ENCODE measurements around the gene PAQR3. TPM values are rescaled to one million over a fixed set of nuclear protein-coding genes. Genes with fewer than 3 reads are reported as not detected.

Gene PAQR3
- total and polyA plus RNA-seq, 2 experiments from 2014 or later = 15.9 to 36.3 TPM

DNA sequence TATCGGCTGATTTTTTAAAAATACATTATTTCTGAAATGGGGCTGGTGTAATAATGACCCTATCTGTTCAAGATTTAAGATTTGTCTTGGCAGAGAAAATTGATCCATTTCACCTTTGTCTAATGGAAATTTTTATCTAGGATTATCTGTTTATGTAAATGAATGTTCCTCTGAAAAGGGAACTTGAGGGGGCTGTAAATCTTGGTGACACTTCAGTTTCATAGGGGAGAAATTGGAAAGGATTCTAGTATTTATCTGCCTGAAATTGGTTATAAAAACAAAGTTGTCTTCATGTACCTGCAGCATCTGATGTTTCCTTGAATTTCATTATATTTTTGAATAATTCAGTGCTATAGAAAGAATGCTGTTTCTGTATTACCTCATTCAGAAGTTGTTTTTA, 48.4 kb upstream of the PAQR3 start:
- Histone ChIP-seq H2AFZ (no peak overlapping the region), H3K9me2 (ENCODE audit: insufficient read depth) (no peaks in the 10 kb centered on the region), H3K36me3 (ENCODE audit: insufficient read depth) (no peaks in the 10 kb centered on the region), H3F3A (replicated peaks; ENCODE audit: low read depth) (no peaks in the 10 kb centered on the region), H3K27ac (ENCODE audit: low read depth) (no peak overlapping the region), H3K4me3 (no peak overlapping the region), H3K4me2 (no peak overlapping the region), H3K4me1 (ENCODE audit: insufficient read depth) (no peaks in the 10 kb centered on the region), H3K27me3 (ENCODE audit: insufficient read depth) (no peaks in the 10 kb centered on the region), H4K20me1 (replicated peaks; ENCODE audit: insufficient read depth) (no peaks in the 10 kb centered on the region), H3K79me2 (replicated peaks; ENCODE audit: insufficient read depth) (no peaks in the 10 kb centered on the region)
- TF ChIP-seq ZNF114 (CRISPR knock-in tag; IDR thresholded peaks at IDR 0.05) = no peak
- TF ChIP-seq NANOG (IDR thresholded peaks at IDR 0.05; ENCODE audit: borderline replicate concordance) = no peak
- TF ChIP-seq, protein P1, sequence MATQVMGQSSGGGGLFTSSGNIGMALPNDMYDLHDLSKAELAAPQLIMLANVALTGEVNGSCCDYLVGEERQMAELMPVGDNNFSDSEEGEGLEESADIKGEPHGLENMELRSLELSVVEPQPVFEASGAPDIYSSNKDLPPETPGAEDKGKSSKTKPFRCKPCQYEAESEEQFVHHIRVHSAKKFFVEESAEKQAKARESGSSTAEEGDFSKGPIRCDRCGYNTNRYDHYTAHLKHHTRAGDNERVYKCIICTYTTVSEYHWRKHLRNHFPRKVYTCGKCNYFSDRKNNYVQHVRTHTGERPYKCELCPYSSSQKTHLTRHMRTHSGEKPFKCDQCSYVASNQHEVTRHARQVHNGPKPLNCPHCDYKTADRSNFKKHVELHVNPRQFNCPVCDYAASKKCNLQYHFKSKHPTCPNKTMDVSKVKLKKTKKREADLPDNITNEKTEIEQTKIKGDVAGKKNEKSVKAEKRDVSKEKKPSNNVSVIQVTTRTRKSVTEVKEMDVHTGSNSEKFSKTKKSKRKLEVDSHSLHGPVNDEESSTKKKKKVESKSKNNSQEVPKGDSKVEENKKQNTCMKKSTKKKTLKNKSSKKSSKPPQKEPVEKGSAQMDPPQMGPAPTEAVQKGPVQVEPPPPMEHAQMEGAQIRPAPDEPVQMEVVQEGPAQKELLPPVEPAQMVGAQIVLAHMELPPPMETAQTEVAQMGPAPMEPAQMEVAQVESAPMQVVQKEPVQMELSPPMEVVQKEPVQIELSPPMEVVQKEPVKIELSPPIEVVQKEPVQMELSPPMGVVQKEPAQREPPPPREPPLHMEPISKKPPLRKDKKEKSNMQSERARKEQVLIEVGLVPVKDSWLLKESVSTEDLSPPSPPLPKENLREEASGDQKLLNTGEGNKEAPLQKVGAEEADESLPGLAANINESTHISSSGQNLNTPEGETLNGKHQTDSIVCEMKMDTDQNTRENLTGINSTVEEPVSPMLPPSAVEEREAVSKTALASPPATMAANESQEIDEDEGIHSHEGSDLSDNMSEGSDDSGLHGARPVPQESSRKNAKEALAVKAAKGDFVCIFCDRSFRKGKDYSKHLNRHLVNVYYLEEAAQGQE (IDR thresholded peaks at IDR 0.05; ENCODE audit: unreplicated experiment) = no peak
- TF ChIP-seq JUNB (IDR thresholded peaks at IDR 0.05; ENCODE audit: unreplicated experiment) = no peak
- TF ChIP-seq, protein P2, sequence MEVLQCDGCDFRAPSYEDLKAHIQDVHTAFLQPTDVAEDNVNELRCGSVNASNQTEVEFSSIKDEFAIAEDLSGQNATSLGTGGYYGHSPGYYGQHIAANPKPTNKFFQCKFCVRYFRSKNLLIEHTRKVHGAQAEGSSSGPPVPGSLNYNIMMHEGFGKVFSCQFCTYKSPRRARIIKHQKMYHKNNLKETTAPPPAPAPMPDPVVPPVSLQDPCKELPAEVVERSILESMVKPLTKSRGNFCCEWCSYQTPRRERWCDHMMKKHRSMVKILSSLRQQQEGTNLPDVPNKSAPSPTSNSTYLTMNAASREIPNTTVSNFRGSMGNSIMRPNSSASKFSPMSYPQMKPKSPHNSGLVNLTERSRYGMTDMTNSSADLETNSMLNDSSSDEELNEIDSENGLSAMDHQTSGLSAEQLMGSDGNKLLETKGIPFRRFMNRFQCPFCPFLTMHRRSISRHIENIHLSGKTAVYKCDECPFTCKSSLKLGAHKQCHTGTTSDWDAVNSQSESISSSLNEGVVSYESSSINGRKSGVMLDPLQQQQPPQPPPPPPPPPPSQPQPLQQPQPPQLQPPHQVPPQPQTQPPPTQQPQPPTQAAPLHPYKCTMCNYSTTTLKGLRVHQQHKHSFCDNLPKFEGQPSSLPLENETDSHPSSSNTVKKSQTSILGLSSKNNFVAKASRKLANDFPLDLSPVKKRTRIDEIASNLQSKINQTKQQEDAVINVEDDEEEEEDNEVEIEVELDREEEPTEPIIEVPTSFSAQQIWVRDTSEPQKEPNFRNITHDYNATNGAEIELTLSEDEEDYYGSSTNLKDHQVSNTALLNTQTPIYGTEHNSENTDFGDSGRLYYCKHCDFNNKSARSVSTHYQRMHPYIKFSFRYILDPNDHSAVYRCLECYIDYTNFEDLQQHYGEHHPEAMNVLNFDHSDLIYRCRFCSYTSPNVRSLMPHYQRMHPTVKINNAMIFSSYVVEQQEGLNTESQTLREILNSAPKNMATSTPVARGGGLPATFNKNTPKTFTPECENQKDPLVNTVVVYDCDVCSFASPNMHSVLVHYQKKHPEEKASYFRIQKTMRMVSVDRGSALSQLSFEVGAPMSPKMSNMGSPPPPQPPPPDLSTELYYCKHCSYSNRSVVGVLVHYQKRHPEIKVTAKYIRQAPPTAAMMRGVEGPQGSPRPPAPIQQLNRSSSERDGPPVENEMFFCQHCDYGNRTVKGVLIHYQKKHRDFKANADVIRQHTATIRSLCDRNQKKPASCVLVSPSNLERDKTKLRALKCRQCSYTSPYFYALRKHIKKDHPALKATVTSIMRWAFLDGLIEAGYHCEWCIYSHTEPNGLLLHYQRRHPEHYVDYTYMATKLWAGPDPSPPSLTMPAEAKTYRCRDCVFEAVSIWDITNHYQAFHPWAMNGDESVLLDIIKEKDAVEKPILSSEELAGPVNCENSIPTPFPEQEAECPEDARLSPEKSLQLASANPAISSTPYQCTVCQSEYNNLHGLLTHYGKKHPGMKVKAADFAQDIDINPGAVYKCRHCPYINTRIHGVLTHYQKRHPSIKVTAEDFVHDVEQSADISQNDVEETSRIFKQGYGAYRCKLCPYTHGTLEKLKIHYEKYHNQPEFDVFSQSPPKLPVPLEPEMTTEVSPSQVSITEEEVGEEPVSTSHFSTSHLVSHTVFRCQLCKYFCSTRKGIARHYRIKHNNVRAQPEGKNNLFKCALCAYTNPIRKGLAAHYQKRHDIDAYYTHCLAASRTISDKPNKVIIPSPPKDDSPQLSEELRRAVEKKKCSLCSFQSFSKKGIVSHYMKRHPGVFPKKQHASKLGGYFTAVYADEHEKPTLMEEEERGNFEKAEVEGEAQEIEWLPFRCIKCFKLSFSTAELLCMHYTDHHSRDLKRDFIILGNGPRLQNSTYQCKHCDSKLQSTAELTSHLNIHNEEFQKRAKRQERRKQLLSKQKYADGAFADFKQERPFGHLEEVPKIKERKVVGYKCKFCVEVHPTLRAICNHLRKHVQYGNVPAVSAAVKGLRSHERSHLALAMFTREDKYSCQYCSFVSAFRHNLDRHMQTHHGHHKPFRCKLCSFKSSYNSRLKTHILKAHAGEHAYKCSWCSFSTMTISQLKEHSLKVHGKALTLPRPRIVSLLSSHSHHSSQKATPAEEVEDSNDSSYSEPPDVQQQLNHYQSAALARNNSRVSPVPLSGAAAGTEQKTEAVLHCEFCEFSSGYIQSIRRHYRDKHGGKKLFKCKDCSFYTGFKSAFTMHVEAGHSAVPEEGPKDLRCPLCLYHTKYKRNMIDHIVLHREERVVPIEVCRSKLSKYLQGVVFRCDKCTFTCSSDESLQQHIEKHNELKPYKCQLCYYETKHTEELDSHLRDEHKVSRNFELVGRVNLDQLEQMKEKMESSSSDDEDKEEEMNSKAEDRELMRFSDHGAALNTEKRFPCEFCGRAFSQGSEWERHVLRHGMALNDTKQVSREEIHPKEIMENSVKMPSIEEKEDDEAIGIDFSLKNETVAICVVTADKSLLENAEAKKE (CRISPR knock-in tag; IDR thresholded peaks at IDR 0.05) = no peak
- TF ChIP-seq, protein P3, sequence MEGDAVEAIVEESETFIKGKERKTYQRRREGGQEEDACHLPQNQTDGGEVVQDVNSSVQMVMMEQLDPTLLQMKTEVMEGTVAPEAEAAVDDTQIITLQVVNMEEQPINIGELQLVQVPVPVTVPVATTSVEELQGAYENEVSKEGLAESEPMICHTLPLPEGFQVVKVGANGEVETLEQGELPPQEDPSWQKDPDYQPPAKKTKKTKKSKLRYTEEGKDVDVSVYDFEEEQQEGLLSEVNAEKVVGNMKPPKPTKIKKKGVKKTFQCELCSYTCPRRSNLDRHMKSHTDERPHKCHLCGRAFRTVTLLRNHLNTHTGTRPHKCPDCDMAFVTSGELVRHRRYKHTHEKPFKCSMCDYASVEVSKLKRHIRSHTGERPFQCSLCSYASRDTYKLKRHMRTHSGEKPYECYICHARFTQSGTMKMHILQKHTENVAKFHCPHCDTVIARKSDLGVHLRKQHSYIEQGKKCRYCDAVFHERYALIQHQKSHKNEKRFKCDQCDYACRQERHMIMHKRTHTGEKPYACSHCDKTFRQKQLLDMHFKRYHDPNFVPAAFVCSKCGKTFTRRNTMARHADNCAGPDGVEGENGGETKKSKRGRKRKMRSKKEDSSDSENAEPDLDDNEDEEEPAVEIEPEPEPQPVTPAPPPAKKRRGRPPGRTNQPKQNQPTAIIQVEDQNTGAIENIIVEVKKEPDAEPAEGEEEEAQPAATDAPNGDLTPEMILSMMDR (conservative IDR thresholded peaks at IDR 0.05; ENCODE audit: low read depth in 2 of 2) = no peak
- TF ChIP-seq, protein P4, sequence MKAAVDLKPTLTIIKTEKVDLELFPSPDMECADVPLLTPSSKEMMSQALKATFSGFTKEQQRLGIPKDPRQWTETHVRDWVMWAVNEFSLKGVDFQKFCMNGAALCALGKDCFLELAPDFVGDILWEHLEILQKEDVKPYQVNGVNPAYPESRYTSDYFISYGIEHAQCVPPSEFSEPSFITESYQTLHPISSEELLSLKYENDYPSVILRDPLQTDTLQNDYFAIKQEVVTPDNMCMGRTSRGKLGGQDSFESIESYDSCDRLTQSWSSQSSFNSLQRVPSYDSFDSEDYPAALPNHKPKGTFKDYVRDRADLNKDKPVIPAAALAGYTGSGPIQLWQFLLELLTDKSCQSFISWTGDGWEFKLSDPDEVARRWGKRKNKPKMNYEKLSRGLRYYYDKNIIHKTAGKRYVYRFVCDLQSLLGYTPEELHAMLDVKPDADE (IDR thresholded peaks at IDR 0.05) = no peak
- TF ChIP-seq STAT1 (IDR thresholded peaks at IDR 0.05; ENCODE audit: unreplicated experiment) = no peak
- no peak for TF ChIP-seq CREB1 (CRISPR knock-in tag; IDR thresholded peaks at IDR 0.05; ENCODE audit: low read depth)
- TF ChIP-seq ZNF331 (CRISPR knock-in tag; IDR thresholded peaks at IDR 0.05; ENCODE audit: low read depth) = no peak
- no peak for TF ChIP-seq EZH2 (IDR thresholded peaks at IDR 0.05; ENCODE audit: low read depth, unreplicated experiment)
- no peak for TF ChIP-seq EZH2phosphoT487 (IDR thresholded peaks at IDR 0.05; ENCODE audit: unreplicated experiment)
- TF ChIP-seq POLR2AphosphoS5 (IDR thresholded peaks at IDR 0.05; ENCODE audit: low read depth) = no peak
- Mint-ChIP-seq H3K27ac (no peak overlapping the region), H3K27me3 (ENCODE audit: insufficient read depth, low read depth, poor library complexity) (no peaks in the 10 kb centered on the region), H3K36me3 (ENCODE audit: low read depth) (no peaks in the 10 kb centered on the region), H3K4me1 (no peaks in the 10 kb centered on the region), H3K9me3 (peaks cover 1% of the 10 kb centered on the region; the same call in 1 of the 3 replicates), H3K4me3 (no peak overlapping the region)
- DNase-seq (ENCODE audit: low spot score) (no peak), ATAC-seq (no peak)

All from GM23338 (cell line).